ENCODE data around the gene TCEANC2. TPM values are rescaled to one million over a fixed set of nuclear protein-coding genes. Genes with fewer than 3 reads are reported as not detected.
A peak's percentile ranks its signal among the peaks of the same experiment; 100 is the strongest.
"Not testable (repeated sequence)": the region's sequence is repeated elsewhere in the genome, so short reads cannot be mapped to it uniquely, and the experiment has no call there.

The TCEANC2 gene
- total RNA-seq, 2 donors from 2014 or later: 2.5 to 5.0 TPM

- Histone ChIP-seq H3K36me3 (peaks cover 2 to 4% of the 10 kb centered on the region in 2 donors), H3K4me3 (no peak overlapping the region), H3K27me3 (replicated peaks; ENCODE audit: insufficient read depth) (no peaks in the 10 kb centered on the region), H3K9me3 (no peaks in the 10 kb centered on the region), H3K4me1 (replicated peaks) (peaks cover 2% of the 10 kb centered on the region), H3K27ac (peak overlapping the region in 1 of 2 donors; percentile 40)
- no peak for DNase-seq (ENCODE audit: low spot score)
- TF ChIP-seq, protein P1, sequence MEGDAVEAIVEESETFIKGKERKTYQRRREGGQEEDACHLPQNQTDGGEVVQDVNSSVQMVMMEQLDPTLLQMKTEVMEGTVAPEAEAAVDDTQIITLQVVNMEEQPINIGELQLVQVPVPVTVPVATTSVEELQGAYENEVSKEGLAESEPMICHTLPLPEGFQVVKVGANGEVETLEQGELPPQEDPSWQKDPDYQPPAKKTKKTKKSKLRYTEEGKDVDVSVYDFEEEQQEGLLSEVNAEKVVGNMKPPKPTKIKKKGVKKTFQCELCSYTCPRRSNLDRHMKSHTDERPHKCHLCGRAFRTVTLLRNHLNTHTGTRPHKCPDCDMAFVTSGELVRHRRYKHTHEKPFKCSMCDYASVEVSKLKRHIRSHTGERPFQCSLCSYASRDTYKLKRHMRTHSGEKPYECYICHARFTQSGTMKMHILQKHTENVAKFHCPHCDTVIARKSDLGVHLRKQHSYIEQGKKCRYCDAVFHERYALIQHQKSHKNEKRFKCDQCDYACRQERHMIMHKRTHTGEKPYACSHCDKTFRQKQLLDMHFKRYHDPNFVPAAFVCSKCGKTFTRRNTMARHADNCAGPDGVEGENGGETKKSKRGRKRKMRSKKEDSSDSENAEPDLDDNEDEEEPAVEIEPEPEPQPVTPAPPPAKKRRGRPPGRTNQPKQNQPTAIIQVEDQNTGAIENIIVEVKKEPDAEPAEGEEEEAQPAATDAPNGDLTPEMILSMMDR (IDR thresholded peaks at IDR 0.05): no peak
- TF ChIP-seq POLR2A (IDR thresholded peaks at IDR 0.05): no peak
- TF ChIP-seq POLR2AphosphoS5 (IDR thresholded peaks at IDR 0.05): no peak
- intact Hi-C loops (cut with DNase I): no loop called here
- 64% methylated on average over 7 of the region's 7 CpGs for WGBS
Observed at GRCh38 chr1:54046671-54047383, 6.6 kb upstream of the TCEANC2 start.

DNA sequence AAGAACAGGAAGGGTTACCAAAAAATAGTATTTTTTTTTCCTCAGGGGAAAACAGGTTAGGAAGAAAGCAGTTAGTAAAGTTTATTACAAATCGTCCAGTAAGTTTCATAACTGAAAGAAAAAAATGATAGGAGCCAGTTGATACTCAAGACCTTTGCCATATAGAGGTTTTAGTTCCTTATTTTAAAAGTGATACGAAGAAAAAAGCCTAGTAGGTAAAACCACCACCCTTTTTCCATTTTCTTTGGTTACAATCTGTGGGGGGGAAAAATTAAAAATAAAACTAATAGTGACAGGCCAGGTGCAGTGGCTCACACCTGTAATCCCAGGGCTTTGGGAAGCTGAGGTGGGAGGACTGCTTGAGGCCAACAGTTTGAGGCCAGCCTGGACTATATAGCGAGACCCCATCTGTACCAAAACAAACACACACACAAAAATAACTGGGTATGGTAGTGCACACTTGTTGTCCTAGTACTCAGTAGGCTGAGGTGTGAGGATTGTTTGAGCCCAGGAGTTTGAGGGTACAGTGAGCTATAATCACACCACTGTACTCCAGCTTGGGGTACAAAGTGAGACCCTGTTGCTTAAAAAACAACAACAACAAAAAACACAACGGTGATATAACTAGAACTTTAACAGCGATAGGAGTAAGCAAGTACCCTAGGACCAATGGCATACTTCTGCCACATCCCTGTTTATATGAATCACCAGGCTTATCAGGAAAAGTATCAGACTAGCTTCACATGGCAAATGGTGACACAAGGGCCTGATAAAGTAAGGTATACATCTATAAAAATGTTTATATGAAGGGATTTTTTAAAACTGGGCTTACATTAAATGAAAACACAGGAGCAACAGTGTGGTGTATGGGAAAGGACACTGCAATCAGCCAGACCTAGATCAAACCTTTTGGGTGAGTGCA, 5.8 kb upstream of the TCEANC2 start:
- Histone ChIP-seq H3K4me1 (replicated peaks) (peaks cover 2% of the 10 kb centered on the region), H3K27ac (peak overlapping the region in 1 of 2 donors; percentile 40), H3K4me3 (no peak overlapping the region), H3K9me3 (no peaks in the 10 kb centered on the region), H3K27me3 (replicated peaks; ENCODE audit: insufficient read depth) (no peaks in the 10 kb centered on the region), H3K36me3 (no peaks in the 10 kb centered on the region)
- no peak for TF ChIP-seq POLR2A (IDR thresholded peaks at IDR 0.05)
- peak; percentile 23 for TF ChIP-seq POLR2AphosphoS5 (IDR thresholded peaks at IDR 0.05)
- TF ChIP-seq, protein P1 (IDR thresholded peaks at IDR 0.05): no peak
- 71% methylated on average over 5 of the region's 5 CpGs for WGBS
- no peak for DNase-seq (ENCODE audit: low spot score)
- intact Hi-C loops (cut with DNase I): no loop called here

DNA sequence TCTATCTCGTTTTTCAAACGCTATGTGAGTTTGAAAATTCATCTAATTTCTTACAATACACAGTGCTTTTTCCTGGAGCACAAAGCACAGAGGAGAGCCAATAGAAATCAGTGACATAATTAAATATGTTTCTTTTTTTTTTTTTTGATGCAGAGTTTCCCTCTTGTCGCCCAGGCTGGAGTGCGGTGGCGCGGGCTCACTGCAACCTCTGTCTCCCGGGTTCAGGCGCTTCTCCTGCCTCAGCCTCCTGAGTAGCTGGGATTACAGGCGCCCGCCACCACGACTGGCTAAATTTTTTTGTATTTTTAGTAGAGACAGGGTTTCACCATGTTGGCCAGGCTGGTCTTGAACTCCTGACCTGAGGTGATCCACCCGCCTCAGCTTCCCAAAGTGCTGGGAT, 3.0 kb upstream of the TCEANC2 start:
- intact Hi-C loops (cut with DNase I): loop anchor here (5.0 kb wide), 2 partner anchors 68 to 712 kb away; partner anchors contain the start of gene PARS2
- not testable (repeated sequence) for H3K4me1 ChIP-seq (replicated peaks); H3K27ac ChIP-seq; H3K27me3 ChIP-seq (replicated peaks; ENCODE audit: insufficient read depth); H3K9me3 ChIP-seq; H3K4me3 ChIP-seq; DNase-seq (ENCODE audit: low spot score); H3K36me3 ChIP-seq
- 96% methylated on average over 12 of the region's 12 CpGs for WGBS

GRCh38 chr1:54051933-54052430, 1.4 kb upstream of the TCEANC2 start:
- Histone ChIP-seq H3K4me3 (peak overlapping the region; percentile 68 to 92), H3K27ac (peak overlapping the region; percentile 93 to 96), H3K27me3 (replicated peaks; ENCODE audit: insufficient read depth) (no peaks in the 10 kb centered on the region), H3K9me3 (no peaks in the 10 kb centered on the region), H3K36me3 (no peaks in the 10 kb centered on the region), H3K4me1 (replicated peaks) (peaks cover 2% of the 10 kb centered on the region)
- WGBS: 2% methylated on average over 8 of the region's 8 CpGs
- intact Hi-C loops (cut with DNase I): loop anchor here (2.0 to 5.0 kb wide), 3 partner anchors 70 to 710 kb away; partner anchors contain the start of genes LRRC42 and PARS2
- DNase-seq (ENCODE audit: low spot score): no peak
- TF ChIP-seq, protein P1 (IDR thresholded peaks at IDR 0.05): no peak
- TF ChIP-seq POLR2A (IDR thresholded peaks at IDR 0.05) (no peak), POLR2AphosphoS5 (IDR thresholded peaks at IDR 0.05) (no peak)

GRCh38 chr1:54052431-54052933, 926 bp upstream of the TCEANC2 start:
- no peak for TF ChIP-seq POLR2AphosphoS5 (IDR thresholded peaks at IDR 0.05)
- no peak for TF ChIP-seq POLR2A (IDR thresholded peaks at IDR 0.05)
- WGBS: 0% methylated on average over 23 of the region's 23 CpGs
- H3K4me1 ChIP-seq (replicated peaks): peaks cover 2% of the 10 kb centered on the region
- peak; percentile 21 for DNase-seq (ENCODE audit: low spot score)
- intact Hi-C loops (cut with DNase I): loop anchor here (2.0 to 5.0 kb wide), 3 partner anchors 70 to 710 kb away; partner anchors contain the start of genes LRRC42 and PARS2
- H3K4me3 ChIP-seq: peak overlapping the region; percentile 68 to 92
- H3K36me3 ChIP-seq: no peaks in the 10 kb centered on the region
- no peaks in the 10 kb centered on the region for H3K9me3 ChIP-seq
- H3K27me3 ChIP-seq (replicated peaks; ENCODE audit: insufficient read depth): no peaks in the 10 kb centered on the region
- peak overlapping the region; percentile 93 to 96 for H3K27ac ChIP-seq
